Fibroblast of skin of right quadriceps (primary cell): ENCODE results near the gene HRG.
"Not testable (repeated sequence)": the region's sequence is repeated elsewhere in the genome, so short reads cannot be mapped to it uniquely, and the experiment has no call there.

Experiments used
- DNase-seq: peaks from one replicate; pipeline ENCODE4 v3.0.0-alpha.2; 2013

The HRG gene

DNA sequence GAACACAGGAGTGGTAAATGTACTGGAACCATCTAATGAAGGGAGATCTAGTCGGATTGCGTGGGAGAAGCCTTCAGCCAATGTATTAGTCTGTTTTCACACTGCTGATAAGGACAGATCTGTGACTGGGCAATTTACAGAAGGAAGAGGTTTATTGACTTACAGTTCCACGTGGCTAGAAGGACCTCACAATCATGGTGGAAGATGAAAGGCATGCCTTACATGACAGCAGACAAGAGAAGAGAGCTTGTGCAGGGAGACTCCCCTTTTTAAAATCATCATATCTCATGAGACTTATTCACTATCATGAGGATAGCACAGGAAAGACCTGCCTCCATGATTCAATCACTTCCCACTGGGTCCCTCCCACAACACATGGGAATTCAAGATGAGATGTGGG lies 17.0 kb downstream of the HRG start:
- DNase-seq: no peak

DNA sequence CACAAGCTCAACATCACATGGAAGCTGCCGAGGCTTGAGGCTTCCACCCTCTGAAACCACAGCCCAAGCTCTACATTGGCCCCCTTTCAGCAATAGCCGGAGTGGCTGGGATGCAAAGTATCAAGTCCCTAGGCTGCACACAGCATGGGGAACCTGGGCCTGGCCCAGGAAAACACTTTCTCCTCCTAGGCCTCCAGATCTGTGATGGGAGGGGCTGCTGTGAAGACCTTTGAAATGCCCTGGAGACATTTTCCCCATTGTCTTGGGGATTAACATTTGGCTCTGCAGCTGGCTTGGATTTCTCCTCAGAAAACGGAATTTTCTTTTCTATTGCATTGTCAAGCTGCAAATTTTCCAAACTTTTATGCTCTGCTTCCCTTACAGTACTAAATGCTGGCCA lies 18.2 kb downstream of the HRG start:
- no peak for DNase-seq

DNA sequence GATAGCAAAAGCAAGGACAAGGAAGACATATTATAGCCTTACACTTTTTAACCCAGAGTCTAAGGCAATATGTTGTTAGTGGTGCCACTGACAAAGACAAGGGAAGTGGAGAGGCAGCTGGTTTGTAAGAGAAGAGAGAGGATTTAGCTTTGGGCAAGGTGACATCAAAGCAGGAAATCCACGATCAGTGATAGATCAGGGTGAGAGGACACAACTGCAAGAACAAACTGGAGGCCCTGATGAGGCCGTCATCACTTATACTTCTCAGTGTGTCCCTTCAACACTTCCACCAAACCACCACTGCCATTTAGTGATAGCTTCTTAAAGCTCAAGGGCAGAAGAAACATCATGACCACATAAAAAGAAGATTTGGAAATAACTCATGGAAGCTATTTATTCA lies 20.7 kb downstream of the HRG start:
- not testable (repeated sequence) for DNase-seq

DNA sequence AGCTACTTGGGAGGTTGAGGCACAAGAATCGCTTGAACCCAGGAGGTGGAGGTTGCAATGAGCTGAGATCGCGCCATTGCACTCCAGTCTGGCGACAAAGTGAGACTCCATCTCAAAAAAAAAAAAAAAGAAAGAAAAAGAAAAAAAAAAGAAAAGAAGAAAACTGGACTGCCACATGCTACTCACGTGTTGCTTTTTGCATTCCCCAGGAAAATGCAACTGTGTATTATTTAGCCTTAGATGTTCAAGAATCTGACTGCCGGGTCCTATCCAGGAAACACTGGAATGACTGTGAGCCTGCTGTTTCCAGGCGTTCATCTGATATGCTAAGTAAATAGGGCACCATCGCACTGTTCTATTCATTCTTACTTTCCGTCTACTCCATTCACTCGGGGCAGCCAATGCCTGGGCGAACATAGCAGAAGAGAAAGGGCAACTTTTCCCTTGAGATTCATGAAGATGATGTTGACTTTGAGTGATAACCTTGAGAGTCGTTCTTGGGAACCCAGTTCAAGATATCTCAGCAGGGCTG lies 21.4 kb downstream of the HRG start:
- DNase-seq: no peak

- DNase-seq: not testable (repeated sequence)
Observed at GRCh38 chr3:186690304-186690703, 24.5 kb downstream of the HRG start.

- no peak for DNase-seq
Observed at GRCh38 chr3:186691676-186692075, 25.9 kb downstream of the HRG start.

- DNase-seq: no peak
Observed at GRCh38 chr3:186693843-186694242, 28.0 kb downstream of the HRG start.

- no peak for DNase-seq
Observed at GRCh38 chr3:186694288-186695032, 28.6 kb downstream of the HRG start.

DNA sequence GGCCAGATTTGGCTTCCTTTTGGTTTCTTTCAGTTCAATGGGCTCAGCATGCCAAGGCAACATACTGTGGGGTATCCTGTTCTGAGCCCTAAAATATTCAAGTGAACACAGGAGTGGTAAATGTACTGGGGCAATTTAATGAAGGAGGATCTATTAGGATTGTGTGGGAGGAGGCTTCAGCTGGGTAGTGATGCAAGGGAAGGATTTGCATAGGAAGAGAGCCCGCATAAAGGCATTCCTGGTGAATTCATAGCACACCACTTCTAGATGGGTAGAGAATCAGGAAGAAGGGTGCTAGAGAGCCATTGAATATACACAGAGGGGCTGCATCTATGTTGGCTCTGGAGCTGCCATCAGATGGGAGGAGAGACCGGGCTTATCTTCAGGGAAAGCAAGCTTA lies 30.7 kb downstream of the HRG start:
- no peak for DNase-seq

DNA sequence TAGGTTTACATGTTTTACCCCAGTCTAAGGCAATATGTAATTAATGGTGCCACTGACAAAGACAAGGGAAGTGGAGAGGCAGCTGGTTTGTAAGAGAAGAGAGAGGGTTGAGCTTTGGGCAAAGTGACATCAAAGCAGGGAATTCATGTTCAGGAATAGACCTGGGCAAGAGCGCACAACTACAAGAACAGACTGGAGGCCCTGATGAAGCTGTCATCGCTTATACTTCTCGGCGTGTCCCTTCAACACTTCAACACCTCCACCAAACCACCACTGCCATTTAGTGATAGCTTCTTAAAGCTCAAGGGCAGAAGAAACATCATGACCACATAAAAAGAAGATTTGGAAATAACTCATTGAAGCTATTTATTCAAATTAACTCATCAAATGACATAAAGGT lies 31.7 kb downstream of the HRG start:
- DNase-seq: no peak

- no peak for DNase-seq
Observed at GRCh38 chr3:186700267-186700666, 34.5 kb downstream of the HRG start.

GRCh38 chr3:186702451-186702850 lies 36.6 kb downstream of the HRG start:
- DNase-seq: not testable (repeated sequence)

DNA sequence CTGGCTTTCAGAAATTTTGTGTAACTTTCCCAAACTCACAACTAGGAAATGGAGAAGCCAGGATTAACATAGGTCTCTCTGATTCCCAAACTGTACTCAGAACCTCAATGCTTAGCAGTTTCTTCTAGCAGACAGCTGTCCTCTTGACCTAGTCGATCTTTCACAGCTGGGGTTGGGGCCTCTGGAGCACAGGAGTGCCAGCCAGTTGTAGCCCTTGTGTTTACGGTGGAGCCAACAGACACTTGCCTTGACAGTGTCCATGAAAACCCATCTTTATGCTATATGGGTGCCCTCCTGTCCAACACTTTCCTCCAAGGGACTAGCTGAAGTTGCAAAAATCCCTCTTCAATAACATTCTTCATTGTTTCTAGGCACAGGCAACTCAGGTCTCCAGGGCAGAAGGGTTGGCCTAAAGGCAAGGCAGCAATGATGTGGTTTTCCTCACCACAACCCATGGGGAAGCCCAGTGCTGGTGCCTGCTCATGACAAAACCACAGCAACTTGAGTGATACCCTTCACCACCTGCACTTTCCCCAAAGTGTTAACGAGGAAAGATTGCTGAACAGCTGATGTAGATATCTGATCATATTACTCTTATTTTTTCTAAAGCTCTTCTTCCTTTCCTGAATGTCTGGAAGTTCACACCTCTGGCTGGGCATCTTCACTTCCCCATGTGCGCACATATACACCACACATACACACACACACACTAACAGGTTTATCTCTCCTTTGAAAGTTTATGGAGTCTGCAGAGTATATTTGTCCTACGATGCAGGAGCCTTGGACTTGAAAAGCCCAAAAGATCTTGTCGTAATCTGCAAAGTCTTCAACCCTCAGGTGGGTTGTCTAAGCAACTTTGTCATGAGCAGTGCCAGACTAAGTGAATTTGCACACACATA lies 40.3 kb downstream of the HRG start:
- DNase-seq: no peak

- DNase-seq: no peak
Observed at GRCh38 chr3:186708983-186709679, 43.3 kb downstream of the HRG start.

GRCh38 chr3:186710694-186711093 lies 44.9 kb downstream of the HRG start:
- not testable (repeated sequence) for DNase-seq

GRCh38 chr3:186713499-186713898 lies 47.7 kb downstream of the HRG start:
- DNase-seq: no peak

- no peak for DNase-seq
Observed at GRCh38 chr3:186717039-186717457, 51.2 kb downstream of the HRG start, which contains the start of gene KNG1. Gene KNG1 (plus strand): TSS chr3:186717359. CDS start chr3:186717543, 184 bp downstream.

GRCh38 chr3:186719945-186720739 lies 54.3 kb downstream of the HRG start:
- no peak for DNase-seq

- no peak for DNase-seq
Observed at GRCh38 chr3:186722457-186722856, 56.6 kb downstream of the HRG start.

DNA sequence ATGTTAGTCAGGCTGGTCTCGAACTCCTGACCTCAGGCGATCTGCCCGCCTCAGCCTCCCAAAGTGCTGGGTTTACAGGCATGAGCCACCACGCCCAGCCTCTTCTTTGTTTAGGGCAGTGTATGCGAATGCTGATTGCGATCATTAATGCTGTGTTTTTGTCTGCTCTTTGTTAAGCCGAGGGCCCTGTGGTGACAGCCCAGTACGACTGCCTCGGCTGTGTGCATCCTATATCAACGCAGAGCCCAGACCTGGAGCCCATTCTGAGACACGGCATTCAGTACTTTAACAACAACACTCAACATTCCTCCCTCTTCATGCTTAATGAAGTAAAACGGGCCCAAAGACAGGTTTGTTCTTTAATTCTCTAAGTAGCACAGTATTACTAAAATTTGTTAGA lies 59.1 kb downstream of the HRG start:
- DNase-seq: no peak
